GM23338 (cell line): ENCODE results near the gene RELL2. TPM values are rescaled to one million over a fixed set of nuclear protein-coding genes. Genes with fewer than 3 reads are reported as not detected.

Experiments used
- ATAC-seq: fragments of 200-7000 bp; cut with Tn5 transposase; 3 replicates; pipeline ENCODE4 v1.9.1; 2020
- DNase-seq: peaks from one replicate; pipeline ENCODE4 v3.0.0-alpha.2; 2015; ENCODE audit warnings: low spot score
- H2AFZ ChIP-seq: fragments of 200-600 bp; sonication (generic); 2 replicates; pipeline ENCODE4 v1.8.0; 2016; ENCODE audit warnings: antibody characterized with exemption, mild to moderate bottlenecking, moderate library complexity
- H3F3A ChIP-seq: fragments of 200-600 bp; sonication (generic); replicated peaks from 2 replicates; pipeline ENCODE4 v1.8.0; 2017; ENCODE audit warnings: antibody characterized with exemption, mixed run types, low read depth
- H3K27ac ChIP-seq: fragments of 200-600 bp; sonication (generic); 2 replicates; pipeline ENCODE4 v1.6.1; 2016; ENCODE audit warnings: low read depth
- H3K27me3 ChIP-seq: fragments of 200-600 bp; sonication (generic); 2 replicates; pipeline ENCODE4 v1.8.0; 2016; ENCODE audit warnings: mild to moderate bottlenecking, mixed run types, moderate library complexity; ENCODE audit not compliant: insufficient read depth
- H3K36me3 ChIP-seq: fragments of 200-600 bp; sonication (generic); 2 replicates; pipeline ENCODE4 v1.8.0; 2016; ENCODE audit warnings: mild to moderate bottlenecking; ENCODE audit not compliant: insufficient read depth
- H3K4me1 ChIP-seq: fragments of 200-600 bp; sonication (generic); 2 replicates; pipeline ENCODE4 v1.8.0; 2016; ENCODE audit warnings: mild to moderate bottlenecking, moderate library complexity; ENCODE audit not compliant: insufficient read depth
- H3K4me2 ChIP-seq: fragments of 200-600 bp; sonication (generic); 2 replicates; pipeline ENCODE4 v1.7.1; 2017; ENCODE audit warnings: mixed run types
- H3K4me3 ChIP-seq: fragments of 200-600 bp; sonication (generic); 2 replicates; pipeline ENCODE4 v1.6.1; 2016; ENCODE audit warnings: mixed run types
- H3K79me2 ChIP-seq: fragments of 200-600 bp; sonication (generic); replicated peaks from 2 replicates; pipeline ENCODE4 v1.8.0; 2017; ENCODE audit warnings: mild to moderate bottlenecking; ENCODE audit not compliant: insufficient read depth
- H3K9me2 ChIP-seq: fragments of 200-600 bp; sonication (generic); 2 replicates; pipeline ENCODE4 v1.8.0; 2017; ENCODE audit not compliant: insufficient read depth
- H4K20me1 ChIP-seq: fragments of 200-600 bp; sonication (generic); replicated peaks from 2 replicates; pipeline ENCODE4 v1.8.0; 2017; ENCODE audit warnings: mild to moderate bottlenecking; ENCODE audit not compliant: insufficient read depth
- H3K27ac Mint-ChIP-seq: 2 replicates; pipeline ENCODE4 v1.8.0; 2020; ENCODE audit warnings: inconsistent platforms, mild to moderate bottlenecking, moderate library complexity, mixed read lengths
- H3K27me3 Mint-ChIP-seq: 3 replicates; pipeline ENCODE4 v1.8.0; 2022; ENCODE audit warnings: low read depth, mild to moderate bottlenecking, moderate library complexity, mixed read lengths, inconsistent platforms; ENCODE audit not compliant: insufficient read depth, poor library complexity
- H3K36me3 Mint-ChIP-seq: 3 replicates; pipeline ENCODE4 v1.8.0; 2021; ENCODE audit warnings: low read depth, mild to moderate bottlenecking, inconsistent platforms, moderate library complexity, mixed read lengths
- H3K4me1 Mint-ChIP-seq: 3 replicates; pipeline ENCODE4 v1.8.0; 2020; ENCODE audit warnings: mild to moderate bottlenecking, inconsistent platforms, mixed read lengths
- H3K4me3 Mint-ChIP-seq: 3 replicates; pipeline ENCODE4 v1.8.0; 2021; ENCODE audit warnings: moderate library complexity, mild to moderate bottlenecking, inconsistent platforms, mixed read lengths
- H3K9me3 Mint-ChIP-seq: 3 replicates; pipeline ENCODE4 v1.8.0; 2020; ENCODE audit warnings: moderate library complexity, mild to moderate bottlenecking, inconsistent platforms, mixed read lengths
- CREB1 ChIP-seq: fragments of 250-450 bp; sonication (Bioruptor Pico); IDR thresholded peaks from 2 replicates; pipeline ENCODE4 v1.5.0; 2020; ENCODE audit warnings: low read depth, mild to moderate bottlenecking, moderate library complexity
- ETS1 ChIP-seq: IDR thresholded peaks from 2 replicates; pipeline ENCODE4 v1.6.1; 2016; ENCODE audit warnings: antibody characterized with exemption
- EZH2 ChIP-seq: fragments of 200-600 bp; sonication (generic); IDR thresholded peaks from one replicate; pipeline ENCODE4 v1.8.0; 2017; ENCODE audit warnings: antibody characterized with exemption, mild to moderate bottlenecking, low read depth; ENCODE audit not compliant: unreplicated experiment
- EZH2phosphoT487 ChIP-seq: fragments of 200-600 bp; sonication (generic); IDR thresholded peaks from one replicate; pipeline ENCODE4 v1.8.1; 2018; ENCODE audit warnings: antibody characterized with exemption; ENCODE audit not compliant: unreplicated experiment
- JUNB ChIP-seq: IDR thresholded peaks from one replicate; pipeline ENCODE4 v1.6.1; 2016; ENCODE audit warnings: antibody characterized with exemption; ENCODE audit not compliant: unreplicated experiment
- NANOG ChIP-seq: IDR thresholded peaks from 2 replicates; pipeline ENCODE4 v1.6.1; 2016; ENCODE audit warnings: antibody characterized with exemption, borderline replicate concordance
- POLR2AphosphoS5 ChIP-seq: IDR thresholded peaks from 2 replicates; pipeline ENCODE4 v1.6.1; 2016; ENCODE audit warnings: antibody characterized with exemption, low read depth
- STAT1 ChIP-seq: IDR thresholded peaks from one replicate; pipeline ENCODE4 v1.6.1; 2016; ENCODE audit warnings: antibody characterized with exemption; ENCODE audit not compliant: unreplicated experiment
- ZNF114 ChIP-seq: fragments of 250-450 bp; sonication (Bioruptor Pico); IDR thresholded peaks from 2 replicates; pipeline ENCODE4 v1.5.0; 2020; ENCODE audit warnings: mild to moderate bottlenecking, moderate library complexity
- ZNF331 ChIP-seq: fragments of 250-450 bp; sonication (Bioruptor Pico); IDR thresholded peaks from 2 replicates; pipeline ENCODE4 v1.5.0; 2020; ENCODE audit warnings: low read depth, mild to moderate bottlenecking, moderate library complexity
- ZNF462 ChIP-seq: fragments of 250-450 bp; sonication (Bioruptor Pico); IDR thresholded peaks from 2 replicates; pipeline ENCODE4 v1.5.0; 2020; ENCODE audit warnings: mild to moderate bottlenecking, moderate library complexity
- polyA plus RNA-seq: library from polyadenylated mRNA; unstranded; fragments of >200 nt; fragmentation: Nextera tagmentation; extraction: Ambion mirVana; gene quantifications from 2 replicates; pipeline ENCODE4 v1.2.1, GENCODE V29; 2016
- total RNA-seq: library from RNA; depleted of rRNA; stranded (reverse); fragments of >200 nt; shearing (Covaris generic); gene quantifications from 2 replicates; pipeline ENCODE4 v1.2.3, GENCODE V29; 2014
- TF ChIP-seq, protein P1 (sequence below): IDR thresholded peaks from one replicate; pipeline ENCODE4 v1.6.1; 2018; ENCODE audit warnings: antibody characterized with exemption; ENCODE audit not compliant: unreplicated experiment
- TF ChIP-seq, protein P2 (sequence below), 2 experiments: fragments of 200-600 bp in 1 of 2; sonication (generic) in 1 of 2; conservative IDR thresholded peaks; 2 replicates each; pipeline versions ENCODE4 v1.5.1 to v1.6.1; 2016 to 2017; ENCODE audit warnings: antibody characterized with exemption in 2 of 2, low read depth in 2 of 2, mild to moderate bottlenecking in 2 of 2, moderate library complexity in 1 of 2

RELL2 gene
- total and polyA plus RNA-seq, 2 experiments from 2014 or later: 20.4 to 30.6 TPM

- Histone ChIP-seq H3F3A (0 out of 2 replicates have a peak, but pooled peaks cover 4% of the 10 kb centered on the region), H3K27me3 (no peaks in the 10 kb centered on the region), H4K20me1 (peaks cover 5% of the 10 kb centered on the region; the same call in 1 of the 2 replicates), H2AFZ (no peak overlapping the region), H3K36me3 (no peaks in the 10 kb centered on the region; the same call in 1 of the 2 replicates), H3K4me3 (no peak overlapping the region), H3K4me1 (peaks cover 9% of the 10 kb centered on the region; the same call in 1 of the 2 replicates), H3K27ac (no peak overlapping the region), H3K4me2 (no peak overlapping the region), H3K79me2 (no peaks in the 10 kb centered on the region), H3K9me2 (no peaks in the 10 kb centered on the region)
- ATAC-seq: no peak
- H3K9me3 Mint-ChIP-seq: no peaks in the 10 kb centered on the region
- no peak overlapping the region for H3K4me3 Mint-ChIP-seq
- no peak overlapping the region for H3K27ac Mint-ChIP-seq
- no peak for DNase-seq
- H3K4me1 Mint-ChIP-seq: peaks cover 20% of the 10 kb centered on the region
- H3K36me3 Mint-ChIP-seq: peaks cover 43% of the 10 kb centered on the region
- TF ChIP-seq CREB1 (no peak), ZNF462 (CRISPR knock-in tag) (no peak), ZNF331 (no peak), NANOG (no peak), EZH2phosphoT487 (no peak), EZH2 (no peak), ZNF114 (CRISPR knock-in tag) (no peak), JUNB (no peak), POLR2AphosphoS5 (no peak), ETS1 (no peak), STAT1 (no peak)
- TF ChIP-seq, protein P1, sequence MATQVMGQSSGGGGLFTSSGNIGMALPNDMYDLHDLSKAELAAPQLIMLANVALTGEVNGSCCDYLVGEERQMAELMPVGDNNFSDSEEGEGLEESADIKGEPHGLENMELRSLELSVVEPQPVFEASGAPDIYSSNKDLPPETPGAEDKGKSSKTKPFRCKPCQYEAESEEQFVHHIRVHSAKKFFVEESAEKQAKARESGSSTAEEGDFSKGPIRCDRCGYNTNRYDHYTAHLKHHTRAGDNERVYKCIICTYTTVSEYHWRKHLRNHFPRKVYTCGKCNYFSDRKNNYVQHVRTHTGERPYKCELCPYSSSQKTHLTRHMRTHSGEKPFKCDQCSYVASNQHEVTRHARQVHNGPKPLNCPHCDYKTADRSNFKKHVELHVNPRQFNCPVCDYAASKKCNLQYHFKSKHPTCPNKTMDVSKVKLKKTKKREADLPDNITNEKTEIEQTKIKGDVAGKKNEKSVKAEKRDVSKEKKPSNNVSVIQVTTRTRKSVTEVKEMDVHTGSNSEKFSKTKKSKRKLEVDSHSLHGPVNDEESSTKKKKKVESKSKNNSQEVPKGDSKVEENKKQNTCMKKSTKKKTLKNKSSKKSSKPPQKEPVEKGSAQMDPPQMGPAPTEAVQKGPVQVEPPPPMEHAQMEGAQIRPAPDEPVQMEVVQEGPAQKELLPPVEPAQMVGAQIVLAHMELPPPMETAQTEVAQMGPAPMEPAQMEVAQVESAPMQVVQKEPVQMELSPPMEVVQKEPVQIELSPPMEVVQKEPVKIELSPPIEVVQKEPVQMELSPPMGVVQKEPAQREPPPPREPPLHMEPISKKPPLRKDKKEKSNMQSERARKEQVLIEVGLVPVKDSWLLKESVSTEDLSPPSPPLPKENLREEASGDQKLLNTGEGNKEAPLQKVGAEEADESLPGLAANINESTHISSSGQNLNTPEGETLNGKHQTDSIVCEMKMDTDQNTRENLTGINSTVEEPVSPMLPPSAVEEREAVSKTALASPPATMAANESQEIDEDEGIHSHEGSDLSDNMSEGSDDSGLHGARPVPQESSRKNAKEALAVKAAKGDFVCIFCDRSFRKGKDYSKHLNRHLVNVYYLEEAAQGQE: no peak
- TF ChIP-seq, protein P2, sequence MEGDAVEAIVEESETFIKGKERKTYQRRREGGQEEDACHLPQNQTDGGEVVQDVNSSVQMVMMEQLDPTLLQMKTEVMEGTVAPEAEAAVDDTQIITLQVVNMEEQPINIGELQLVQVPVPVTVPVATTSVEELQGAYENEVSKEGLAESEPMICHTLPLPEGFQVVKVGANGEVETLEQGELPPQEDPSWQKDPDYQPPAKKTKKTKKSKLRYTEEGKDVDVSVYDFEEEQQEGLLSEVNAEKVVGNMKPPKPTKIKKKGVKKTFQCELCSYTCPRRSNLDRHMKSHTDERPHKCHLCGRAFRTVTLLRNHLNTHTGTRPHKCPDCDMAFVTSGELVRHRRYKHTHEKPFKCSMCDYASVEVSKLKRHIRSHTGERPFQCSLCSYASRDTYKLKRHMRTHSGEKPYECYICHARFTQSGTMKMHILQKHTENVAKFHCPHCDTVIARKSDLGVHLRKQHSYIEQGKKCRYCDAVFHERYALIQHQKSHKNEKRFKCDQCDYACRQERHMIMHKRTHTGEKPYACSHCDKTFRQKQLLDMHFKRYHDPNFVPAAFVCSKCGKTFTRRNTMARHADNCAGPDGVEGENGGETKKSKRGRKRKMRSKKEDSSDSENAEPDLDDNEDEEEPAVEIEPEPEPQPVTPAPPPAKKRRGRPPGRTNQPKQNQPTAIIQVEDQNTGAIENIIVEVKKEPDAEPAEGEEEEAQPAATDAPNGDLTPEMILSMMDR (conservative IDR thresholded peaks at IDR 0.05; ENCODE audit: low read depth in 2 of 2): no peak
- peaks cover 10% of the 10 kb centered on the region for H3K27me3 Mint-ChIP-seq
Observed at GRCh38 chr5:141646026-141646425, 9.2 kb downstream of the RELL2 start.
